Erythroblast (primary cell): ENCODE data around the gene AGMO.

ENCODE experiments used
- GATA1 ChIP-seq: IDR thresholded peaks from 2 replicates; pipeline ENCODE4 v1.6.1; 2011; ENCODE audit warnings: low read depth, mild to moderate bottlenecking, control low read depth, low read length, moderate library complexity
- POLR2A ChIP-seq: IDR thresholded peaks from 2 replicates; pipeline ENCODE4 v1.6.1; 2011; ENCODE audit warnings: mild to moderate bottlenecking, low read length

DNA sequence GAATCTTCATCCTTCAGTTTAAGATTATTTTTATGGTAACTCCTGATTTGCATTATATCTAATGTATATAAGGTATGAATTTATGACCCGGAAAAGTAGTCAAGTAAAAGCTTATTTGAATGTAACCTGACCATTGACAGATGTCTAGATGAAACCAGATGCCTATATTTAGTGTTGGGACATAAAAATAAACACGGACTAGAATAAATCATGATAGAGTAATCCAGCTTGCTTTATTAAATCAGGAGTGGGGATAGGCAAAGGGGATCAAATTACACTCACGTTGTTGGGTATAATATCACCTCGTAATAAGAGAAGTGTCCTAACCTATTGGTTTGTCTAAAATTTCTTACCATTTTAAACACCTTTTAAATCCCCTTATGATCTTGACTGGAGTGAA lies 244.6 kb downstream of the AGMO start:
- no peak for TF ChIP-seq POLR2A
- no peak for TF ChIP-seq GATA1
